ENCODE data around the gene PRR3. TPM values are rescaled to one million over a fixed set of nuclear protein-coding genes. Genes with fewer than 3 reads are reported as not detected.

Gene PRR3
- total and polyA plus RNA-seq, 2 of the 13 experiments (the other 11 are each of a cell fraction or from before 2014, with no cell fraction given) = 14.6 to 21.2 TPM

- TF ChIP-seq ZNF275 (CRISPR knock-in tag; IDR thresholded peaks at IDR 0.05; ENCODE audit: borderline replicate concordance) = peak; percentile 97
- 0 out of 2 replicates have a peak, but pooled peaks have one; percentile 27 for TF ChIP-seq ZNF567 (CRISPR knock-in tag; IDR thresholded peaks at IDR 0.05; ENCODE audit: borderline replicate concordance)
- TF ChIP-seq ZNF768 (CRISPR knock-in tag; IDR thresholded peaks at IDR 0.05) = peak; percentile 70; the same call in 1 of the 2 replicates
- no peak for TF ChIP-seq DPF2 (CRISPR knock-in tag; IDR thresholded peaks at IDR 0.05; ENCODE audit: borderline replicate concordance, low read depth)
- no peak; the same call in 1 of the 2 replicates for TF ChIP-seq ZNF740 (CRISPR knock-in tag; IDR thresholded peaks at IDR 0.05)
- no peak for TF ChIP-seq SNAPC5 (CRISPR knock-in tag; IDR thresholded peaks at IDR 0.05; ENCODE audit: borderline replicate concordance)
- TF ChIP-seq DNMT1 (CRISPR knock-in tag; IDR thresholded peaks at IDR 0.05) = peak; percentile 90
- no peak; the same call in 1 of the 2 replicates for TF ChIP-seq ZNF234 (CRISPR knock-in tag; conservative IDR thresholded peaks at IDR 0.05)
- no peak for TF ChIP-seq HNRNPH1 (optimal IDR thresholded peaks at IDR 0.05; ENCODE audit: low read depth, low read length)
- TF ChIP-seq CBX5 (CRISPR knock-in tag; IDR thresholded peaks at IDR 0.05; ENCODE audit: borderline replicate concordance) = peak; percentile 86; the same call in 1 of the 2 replicates
- TF ChIP-seq SATB2 (CRISPR knock-in tag; IDR thresholded peaks at IDR 0.05) = peak; percentile 88; the same call in 1 of the 2 replicates
- TF ChIP-seq ZNF784 (CRISPR knock-in tag; IDR thresholded peaks at IDR 0.05; ENCODE audit: borderline replicate concordance) = peak; percentile 96
- peak; percentile 90; the same call in 1 of the 2 replicates for TF ChIP-seq ARHGAP35 (CRISPR knock-in tag; IDR thresholded peaks at IDR 0.05; ENCODE audit: borderline replicate concordance)
- TF ChIP-seq ZBTB46 (CRISPR knock-in tag; IDR thresholded peaks at IDR 0.05; ENCODE audit: borderline replicate concordance) = peak; percentile 76; the same call in 1 of the 2 replicates
- TF ChIP-seq POLR2AphosphoS2 (IDR thresholded peaks at IDR 0.05; ENCODE audit: low read depth, low read length) = peak; percentile 70
- no peak for TF ChIP-seq JARID2 (CRISPR knock-in tag; IDR thresholded peaks at IDR 0.05; ENCODE audit: insufficient replicate concordance)
- TF ChIP-seq JUN (CRISPR knock-in tag; IDR thresholded peaks at IDR 0.05) = peak; percentile 87
- TF ChIP-seq ZNF362 (CRISPR knock-in tag; IDR thresholded peaks at IDR 0.05; ENCODE audit: borderline replicate concordance) = peak; percentile 60; the same call in 1 of the 2 replicates
- TF ChIP-seq ZSCAN12 (CRISPR knock-in tag; IDR thresholded peaks at IDR 0.05) = peak; percentile 94; the same call in 1 of the 2 replicates
- TF ChIP-seq ZNF564 (CRISPR knock-in tag; IDR thresholded peaks at IDR 0.05) = peak; percentile 43; the same call in 1 of the 2 replicates
- TF ChIP-seq NFKB2 (CRISPR knock-in tag; IDR thresholded peaks at IDR 0.05; ENCODE audit: borderline replicate concordance) = peak; percentile 96
- TF ChIP-seq TBX2 (CRISPR knock-in tag; IDR thresholded peaks at IDR 0.05; ENCODE audit: borderline replicate concordance) = peak; percentile 94; the same call in 1 of the 2 replicates
- peak; percentile 94 for TF ChIP-seq ZNF543 (CRISPR knock-in tag; IDR thresholded peaks at IDR 0.05)
- TF ChIP-seq ZNF264 (CRISPR knock-in tag; IDR thresholded peaks at IDR 0.05) = peak; percentile 90
Observed at GRCh38 chr6:30571075-30571761, 14.1 kb downstream of the PRR3 start, which contains the start of gene ABCF1 (continued).
